H1 (cell line): Measurements from ENCODE around the gene MRPL17. TPM values are rescaled to one million over a fixed set of nuclear protein-coding genes. Genes with fewer than 3 reads are reported as not detected.

Experiments
- BACH1 ChIP-seq: IDR thresholded peaks from 2 replicates; pipeline ENCODE4 v1.6.1; 2012; ENCODE audit warnings: low read length, improper control_type of control experiment
- EGR1 ChIP-seq: IDR thresholded peaks from 2 replicates; pipeline ENCODE4 v1.6.1; 2011; ENCODE audit warnings: low read depth, low read length, borderline replicate concordance
- FOSL1 ChIP-seq: IDR thresholded peaks from 2 replicates; pipeline ENCODE4 v1.6.1; 2011; ENCODE audit warnings: mild to moderate bottlenecking, low read depth, low read length, moderate library complexity; ENCODE audit not compliant: insufficient read depth
- KDM4A ChIP-seq: IDR thresholded peaks from one replicate; pipeline ENCODE4 v1.7.1; 2012; ENCODE audit warnings: low read depth, mild to moderate bottlenecking, moderate library complexity, low read length, inconsistent platforms; ENCODE audit not compliant: severe bottlenecking
- SIX5 ChIP-seq: IDR thresholded peaks from 2 replicates; pipeline ENCODE4 v1.6.1; 2011; ENCODE audit warnings: mild to moderate bottlenecking, low read depth, low read length
- SP4 ChIP-seq: IDR thresholded peaks from 2 replicates; pipeline ENCODE4 v1.6.1; 2012; ENCODE audit warnings: low read length, inconsistent platforms
- TEAD4 ChIP-seq: IDR thresholded peaks from 2 replicates; pipeline ENCODE4 v1.6.1; 2012; ENCODE audit warnings: low read depth, low read length, inconsistent platforms, mixed read lengths
- ZNF274 ChIP-seq: IDR thresholded peaks from 2 replicates; pipeline ENCODE4 v1.7.0; 2012; ENCODE audit warnings: low read length, borderline replicate concordance; ENCODE audit errors: extremely low read depth
- polyA plus RNA-seq, 7 experiments: library from polyadenylated mRNA; depleted of rRNA in 3 of 7; stranded (reverse) in 5 of 7; unstranded in 2 of 7; fragments of >200 nt in 5 of 7; fragments of 200-250 nt in 2 of 7; gene quantifications; 1 replicate in 5 of 7; 2 replicates in 1 of 7; 4 replicates in 1 of 7; pipeline versions ENCODE4 v1.2.1 to v1.2.3, GENCODE V29; 2011 to 2013; ENCODE audit warnings: missing spikeins in 2 of 7, mixed read lengths in 2 of 7
- total RNA-seq: library from RNA; stranded (reverse); fragmentation: NEBNext Ultra II Directional; extraction: Animal tissue kit (Norgen Biotek cat#: 25700); gene quantifications from 2 replicates; pipeline ENCODE4 v1.2.1, GENCODE V29; 2021
- TF ChIP-seq, protein P1 (sequence below): fragments of 300-600 bp; sonication (generic); IDR thresholded peaks from 2 replicates; pipeline ENCODE4 v1.7.1; 2012; ENCODE audit warnings: low read length, moderate library complexity, mild to moderate bottlenecking, inconsistent platforms; ENCODE audit not compliant: insufficient replicate concordance

Gene MRPL17
- total and polyA plus RNA-seq, 2 of the 8 experiments (the other 6 are each of a cell fraction or from before 2014, with no cell fraction given) = 55.7 to 70.5 TPM

DNA sequence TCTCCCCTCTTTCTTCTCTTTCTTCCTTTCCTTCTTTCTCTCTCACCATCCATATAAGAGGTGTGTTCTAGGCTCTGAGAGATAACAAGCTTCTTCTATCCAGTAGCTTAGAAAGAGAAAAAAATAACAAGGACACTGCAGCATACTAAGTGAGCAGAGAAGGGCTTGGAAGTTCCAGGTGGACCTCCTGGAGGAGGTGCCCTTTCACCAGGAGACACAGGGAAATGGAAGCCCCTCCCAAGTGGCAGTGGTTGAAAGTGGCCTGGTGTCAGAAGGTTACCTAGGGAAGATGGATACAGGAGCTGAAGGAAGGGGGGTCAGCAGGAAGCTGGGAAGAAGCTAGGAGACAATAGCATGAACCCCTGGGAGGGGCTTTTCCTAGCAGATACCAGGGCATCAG, 33.0 kb downstream of the MRPL17 start (continued):
- TF ChIP-seq, protein P1, sequence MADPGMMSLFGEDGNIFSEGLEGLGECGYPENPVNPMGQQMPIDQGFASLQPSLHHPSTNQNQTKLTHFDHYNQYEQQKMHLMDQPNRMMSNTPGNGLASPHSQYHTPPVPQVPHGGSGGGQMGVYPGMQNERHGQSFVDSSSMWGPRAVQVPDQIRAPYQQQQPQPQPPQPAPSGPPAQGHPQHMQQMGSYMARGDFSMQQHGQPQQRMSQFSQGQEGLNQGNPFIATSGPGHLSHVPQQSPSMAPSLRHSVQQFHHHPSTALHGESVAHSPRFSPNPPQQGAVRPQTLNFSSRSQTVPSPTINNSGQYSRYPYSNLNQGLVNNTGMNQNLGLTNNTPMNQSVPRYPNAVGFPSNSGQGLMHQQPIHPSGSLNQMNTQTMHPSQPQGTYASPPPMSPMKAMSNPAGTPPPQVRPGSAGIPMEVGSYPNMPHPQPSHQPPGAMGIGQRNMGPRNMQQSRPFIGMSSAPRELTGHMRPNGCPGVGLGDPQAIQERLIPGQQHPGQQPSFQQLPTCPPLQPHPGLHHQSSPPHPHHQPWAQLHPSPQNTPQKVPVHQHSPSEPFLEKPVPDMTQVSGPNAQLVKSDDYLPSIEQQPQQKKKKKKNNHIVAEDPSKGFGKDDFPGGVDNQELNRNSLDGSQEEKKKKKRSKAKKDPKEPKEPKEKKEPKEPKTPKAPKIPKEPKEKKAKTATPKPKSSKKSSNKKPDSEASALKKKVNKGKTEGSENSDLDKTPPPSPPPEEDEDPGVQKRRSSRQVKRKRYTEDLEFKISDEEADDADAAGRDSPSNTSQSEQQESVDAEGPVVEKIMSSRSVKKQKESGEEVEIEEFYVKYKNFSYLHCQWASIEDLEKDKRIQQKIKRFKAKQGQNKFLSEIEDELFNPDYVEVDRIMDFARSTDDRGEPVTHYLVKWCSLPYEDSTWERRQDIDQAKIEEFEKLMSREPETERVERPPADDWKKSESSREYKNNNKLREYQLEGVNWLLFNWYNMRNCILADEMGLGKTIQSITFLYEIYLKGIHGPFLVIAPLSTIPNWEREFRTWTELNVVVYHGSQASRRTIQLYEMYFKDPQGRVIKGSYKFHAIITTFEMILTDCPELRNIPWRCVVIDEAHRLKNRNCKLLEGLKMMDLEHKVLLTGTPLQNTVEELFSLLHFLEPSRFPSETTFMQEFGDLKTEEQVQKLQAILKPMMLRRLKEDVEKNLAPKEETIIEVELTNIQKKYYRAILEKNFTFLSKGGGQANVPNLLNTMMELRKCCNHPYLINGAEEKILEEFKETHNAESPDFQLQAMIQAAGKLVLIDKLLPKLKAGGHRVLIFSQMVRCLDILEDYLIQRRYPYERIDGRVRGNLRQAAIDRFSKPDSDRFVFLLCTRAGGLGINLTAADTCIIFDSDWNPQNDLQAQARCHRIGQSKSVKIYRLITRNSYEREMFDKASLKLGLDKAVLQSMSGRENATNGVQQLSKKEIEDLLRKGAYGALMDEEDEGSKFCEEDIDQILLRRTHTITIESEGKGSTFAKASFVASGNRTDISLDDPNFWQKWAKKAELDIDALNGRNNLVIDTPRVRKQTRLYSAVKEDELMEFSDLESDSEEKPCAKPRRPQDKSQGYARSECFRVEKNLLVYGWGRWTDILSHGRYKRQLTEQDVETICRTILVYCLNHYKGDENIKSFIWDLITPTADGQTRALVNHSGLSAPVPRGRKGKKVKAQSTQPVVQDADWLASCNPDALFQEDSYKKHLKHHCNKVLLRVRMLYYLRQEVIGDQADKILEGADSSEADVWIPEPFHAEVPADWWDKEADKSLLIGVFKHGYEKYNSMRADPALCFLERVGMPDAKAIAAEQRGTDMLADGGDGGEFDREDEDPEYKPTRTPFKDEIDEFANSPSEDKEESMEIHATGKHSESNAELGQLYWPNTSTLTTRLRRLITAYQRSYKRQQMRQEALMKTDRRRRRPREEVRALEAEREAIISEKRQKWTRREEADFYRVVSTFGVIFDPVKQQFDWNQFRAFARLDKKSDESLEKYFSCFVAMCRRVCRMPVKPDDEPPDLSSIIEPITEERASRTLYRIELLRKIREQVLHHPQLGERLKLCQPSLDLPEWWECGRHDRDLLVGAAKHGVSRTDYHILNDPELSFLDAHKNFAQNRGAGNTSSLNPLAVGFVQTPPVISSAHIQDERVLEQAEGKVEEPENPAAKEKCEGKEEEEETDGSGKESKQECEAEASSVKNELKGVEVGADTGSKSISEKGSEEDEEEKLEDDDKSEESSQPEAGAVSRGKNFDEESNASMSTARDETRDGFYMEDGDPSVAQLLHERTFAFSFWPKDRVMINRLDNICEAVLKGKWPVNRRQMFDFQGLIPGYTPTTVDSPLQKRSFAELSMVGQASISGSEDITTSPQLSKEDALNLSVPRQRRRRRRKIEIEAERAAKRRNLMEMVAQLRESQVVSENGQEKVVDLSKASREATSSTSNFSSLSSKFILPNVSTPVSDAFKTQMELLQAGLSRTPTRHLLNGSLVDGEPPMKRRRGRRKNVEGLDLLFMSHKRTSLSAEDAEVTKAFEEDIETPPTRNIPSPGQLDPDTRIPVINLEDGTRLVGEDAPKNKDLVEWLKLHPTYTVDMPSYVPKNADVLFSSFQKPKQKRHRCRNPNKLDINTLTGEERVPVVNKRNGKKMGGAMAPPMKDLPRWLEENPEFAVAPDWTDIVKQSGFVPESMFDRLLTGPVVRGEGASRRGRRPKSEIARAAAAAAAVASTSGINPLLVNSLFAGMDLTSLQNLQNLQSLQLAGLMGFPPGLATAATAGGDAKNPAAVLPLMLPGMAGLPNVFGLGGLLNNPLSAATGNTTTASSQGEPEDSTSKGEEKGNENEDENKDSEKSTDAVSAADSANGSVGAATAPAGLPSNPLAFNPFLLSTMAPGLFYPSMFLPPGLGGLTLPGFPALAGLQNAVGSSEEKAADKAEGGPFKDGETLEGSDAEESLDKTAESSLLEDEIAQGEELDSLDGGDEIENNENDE = no peak
- no peak for TF ChIP-seq KDM4A
- TF ChIP-seq BACH1 = no peak
- no peak for TF ChIP-seq FOSL1
- no peak for TF ChIP-seq SIX5
- TF ChIP-seq ZNF274 = no peak
- no peak for TF ChIP-seq TEAD4
- no peak for TF ChIP-seq EGR1
- TF ChIP-seq SP4 = no peak
- TF ChIP-seq, all 59 proteins: peak for 0
